Measurements from ENCODE around the gene OR56B4.
A peak's percentile ranks its signal among the peaks of the same experiment; 100 is the strongest.

OR56B4 gene

DNA sequence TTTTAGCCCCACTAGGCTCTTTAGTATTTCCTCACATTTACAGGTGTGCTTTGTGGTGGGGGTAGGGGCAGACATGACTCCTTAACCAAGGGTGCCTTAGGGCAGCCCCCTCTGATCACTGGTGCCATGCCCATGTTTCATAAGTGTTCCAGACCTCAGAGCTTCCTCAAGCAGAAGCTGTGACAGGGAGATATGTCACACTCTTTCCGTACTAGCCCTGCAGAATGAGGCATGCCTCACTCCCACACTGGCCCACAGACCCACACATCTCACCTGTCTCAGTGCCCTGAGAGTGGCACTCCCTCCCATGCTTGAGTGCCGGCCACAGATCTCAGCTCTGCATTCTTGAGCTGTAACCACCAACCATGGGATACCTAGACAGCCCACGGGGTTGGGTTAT is 22.9 kb upstream of the OR56B4 start:
- TF ChIP-seq CTCF (conservative IDR thresholded peaks at IDR 0.05): no peak
- H3K27ac ChIP-seq: no peak overlapping the region

- no peak overlapping the region for H3K27ac ChIP-seq
- TF ChIP-seq CTCF (conservative IDR thresholded peaks at IDR 0.05): no peak
Observed at GRCh38 chr11:6094186-6094585, 13.3 kb upstream of the OR56B4 start.

GRCh38 chr11:6095798-6096197 is 11.7 kb upstream of the OR56B4 start:
- no peak overlapping the region for H3K27ac ChIP-seq
- TF ChIP-seq CTCF (conservative IDR thresholded peaks at IDR 0.05): no peak

- no peak overlapping the region for H3K27ac ChIP-seq
- no peak for TF ChIP-seq CTCF (conservative IDR thresholded peaks at IDR 0.05)
Observed at GRCh38 chr11:6096417-6096816, 11.1 kb upstream of the OR56B4 start.

GRCh38 chr11:6099577-6099976 is 7.9 kb upstream of the OR56B4 start:
- no peak for TF ChIP-seq CTCF (conservative IDR thresholded peaks at IDR 0.05)
- H3K27ac ChIP-seq: no peak overlapping the region

DNA sequence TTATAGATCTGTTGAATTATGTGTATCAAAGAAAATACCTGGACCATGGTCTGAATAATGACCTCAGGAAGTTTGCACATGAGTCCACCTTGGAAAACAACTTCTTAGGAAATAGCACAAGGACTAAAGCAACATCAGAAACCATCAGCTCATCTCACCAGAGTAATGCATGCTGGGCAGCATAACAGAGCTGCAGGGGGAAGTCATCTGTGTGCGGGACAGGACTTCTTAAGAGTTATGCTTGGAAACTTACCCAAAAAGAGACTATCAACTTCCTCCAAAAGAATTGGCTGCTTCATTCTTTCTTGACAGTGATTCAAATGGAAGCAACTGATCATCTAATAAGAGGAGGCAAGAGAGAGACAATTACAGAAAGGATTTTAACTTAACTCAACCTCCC is 2.5 kb downstream of the OR56B4 start:
- no peak for TF ChIP-seq CTCF (conservative IDR thresholded peaks at IDR 0.05)
- no peak overlapping the region for H3K27ac ChIP-seq

DNA sequence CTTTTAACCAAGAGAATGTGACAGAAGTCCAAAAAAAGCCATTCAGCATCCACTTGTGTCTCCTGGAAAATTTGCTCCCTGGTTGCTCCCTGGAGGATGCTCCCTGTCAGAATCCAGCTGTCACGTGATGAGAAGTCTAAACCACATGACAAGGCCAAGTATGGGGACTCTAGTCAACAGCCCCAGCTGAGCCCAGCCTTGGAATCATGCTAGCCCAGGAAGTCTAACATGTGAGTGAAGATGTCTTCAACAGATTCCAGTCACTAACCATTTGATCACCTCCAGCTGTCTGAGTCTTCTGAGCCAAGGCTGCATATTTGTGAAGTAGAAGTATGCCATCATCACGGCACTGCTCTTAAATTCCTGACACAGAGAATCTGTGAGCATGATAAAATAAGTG is 4.2 kb downstream of the OR56B4 start:
- no peak overlapping the region for H3K27ac ChIP-seq
- TF ChIP-seq CTCF (conservative IDR thresholded peaks at IDR 0.05): no peak

DNA sequence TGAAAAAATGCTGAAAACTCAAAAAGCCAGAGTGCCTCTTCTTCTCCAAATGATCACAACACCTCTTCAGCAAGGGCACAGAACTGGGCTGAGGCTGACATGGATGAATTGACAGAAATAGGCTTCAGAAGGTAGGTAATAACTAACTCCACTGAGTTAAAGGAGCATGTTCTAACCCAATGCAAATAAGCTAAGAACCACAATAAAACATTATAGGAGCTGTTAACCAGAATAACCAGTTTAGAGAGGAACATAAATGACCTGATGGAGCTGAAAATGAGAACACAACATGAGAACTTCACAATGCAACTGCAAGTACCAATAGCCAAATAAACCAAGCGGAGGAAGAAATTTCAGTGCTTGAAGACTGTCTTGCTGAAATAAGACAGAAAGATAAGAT is 9.2 kb downstream of the OR56B4 start:
- TF ChIP-seq CTCF (conservative IDR thresholded peaks at IDR 0.05): no peak
- peak overlapping the region; percentile 63 for H3K27ac ChIP-seq
